HL-60 (cell line): ENCODE results near the gene AVPI1.

ENCODE experiments used
- GABPA ChIP-seq: IDR thresholded peaks from 2 replicates; pipeline ENCODE4 v1.6.1; 2012; ENCODE audit warnings: low read depth
- TF ChIP-seq, protein P1 (sequence below): IDR thresholded peaks from one replicate; pipeline ENCODE4 v1.5.1; 2011; ENCODE audit warnings: low read length, control low read depth, inconsistent platforms; ENCODE audit not compliant: insufficient read depth

DNA sequence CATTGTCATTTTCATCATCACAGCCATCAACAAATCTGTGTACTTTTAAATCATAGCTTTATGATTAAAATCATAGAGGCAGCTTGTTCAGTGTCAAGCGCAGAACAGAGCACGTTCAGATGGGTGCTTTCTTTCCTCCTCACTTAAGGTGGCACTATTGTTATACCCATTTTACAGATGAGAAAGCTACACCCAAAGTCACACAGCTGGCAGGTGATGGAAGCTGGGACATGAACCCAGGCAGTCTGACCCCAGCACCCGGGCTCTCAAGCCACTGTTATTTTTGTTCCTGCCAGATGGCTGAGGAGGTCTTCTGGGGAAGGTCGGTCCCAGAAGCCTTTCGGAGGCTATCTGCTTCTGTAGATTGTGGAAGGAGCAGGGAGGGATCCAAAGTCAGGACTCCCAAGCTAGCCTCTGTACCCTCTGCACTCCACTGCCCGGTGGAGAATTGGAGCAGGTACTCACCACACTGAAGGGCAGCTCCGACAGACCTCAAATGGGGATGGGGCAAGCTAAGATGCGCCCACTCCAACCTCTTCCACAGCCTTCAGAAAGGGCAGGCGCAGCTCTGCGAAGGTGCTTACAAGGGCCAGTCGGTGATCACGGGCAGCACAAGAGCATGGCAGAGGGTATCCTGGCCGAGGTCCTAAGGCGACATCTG is 610 bp downstream of the AVPI1 start:
- no peak for TF ChIP-seq GABPA
- TF ChIP-seq, protein P1, sequence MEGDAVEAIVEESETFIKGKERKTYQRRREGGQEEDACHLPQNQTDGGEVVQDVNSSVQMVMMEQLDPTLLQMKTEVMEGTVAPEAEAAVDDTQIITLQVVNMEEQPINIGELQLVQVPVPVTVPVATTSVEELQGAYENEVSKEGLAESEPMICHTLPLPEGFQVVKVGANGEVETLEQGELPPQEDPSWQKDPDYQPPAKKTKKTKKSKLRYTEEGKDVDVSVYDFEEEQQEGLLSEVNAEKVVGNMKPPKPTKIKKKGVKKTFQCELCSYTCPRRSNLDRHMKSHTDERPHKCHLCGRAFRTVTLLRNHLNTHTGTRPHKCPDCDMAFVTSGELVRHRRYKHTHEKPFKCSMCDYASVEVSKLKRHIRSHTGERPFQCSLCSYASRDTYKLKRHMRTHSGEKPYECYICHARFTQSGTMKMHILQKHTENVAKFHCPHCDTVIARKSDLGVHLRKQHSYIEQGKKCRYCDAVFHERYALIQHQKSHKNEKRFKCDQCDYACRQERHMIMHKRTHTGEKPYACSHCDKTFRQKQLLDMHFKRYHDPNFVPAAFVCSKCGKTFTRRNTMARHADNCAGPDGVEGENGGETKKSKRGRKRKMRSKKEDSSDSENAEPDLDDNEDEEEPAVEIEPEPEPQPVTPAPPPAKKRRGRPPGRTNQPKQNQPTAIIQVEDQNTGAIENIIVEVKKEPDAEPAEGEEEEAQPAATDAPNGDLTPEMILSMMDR = no peak
